ENCODE data around the gene LCK.

Gene LCK

GRCh38 chr1:32250893-32251716 lies at the start of gene LCK:
Gene LCK (plus strand): TSS chr1:32251265. CDS start chr1:32274330, 23,065 bp downstream.
- Mint-ChIP-seq H3K36me3 (ENCODE audit: low read depth) (peaks cover 35% of the 10 kb centered on the region), H3K9me3 (no peaks in the 10 kb centered on the region), H3K27me3 (ENCODE audit: low read depth) (no peaks in the 10 kb centered on the region), H3K4me3 (peak within 1 kb of the TSS; percentile 99), H3K27ac (peak within 1 kb of the TSS; percentile 98), H3K4me1 (ENCODE audit: low read depth) (peaks cover 43% of the 10 kb centered on the region)
- peak; percentile 75 for DNase-seq (ENCODE audit: low spot score)

DNA sequence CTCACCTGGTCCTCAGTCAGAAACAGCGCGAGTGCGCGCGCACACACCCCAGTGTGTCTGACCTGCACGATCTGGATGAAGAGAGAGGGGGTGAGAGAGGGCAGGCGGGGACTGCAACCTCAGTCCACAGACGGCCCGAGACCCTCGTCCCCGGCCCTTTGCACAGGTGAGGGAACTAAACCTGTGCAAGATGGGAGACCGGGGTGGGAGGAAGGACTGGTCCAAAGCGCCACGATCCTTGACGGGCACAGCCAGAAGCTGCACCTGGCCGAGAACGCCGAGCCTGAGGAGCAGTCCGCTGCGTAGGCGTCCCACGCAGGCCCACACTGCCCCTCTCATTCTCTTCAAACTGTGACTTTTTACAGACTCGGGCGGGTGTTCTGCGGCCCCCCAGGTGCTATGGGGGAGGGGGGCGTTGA lies 46.1 kb upstream of the LCK start:
- Mint-ChIP-seq H3K36me3 (ENCODE audit: low read depth) (peaks cover 19% of the 10 kb centered on the region), H3K9me3 (no peaks in the 10 kb centered on the region), H3K4me3 (peak overlapping the region; percentile 89), H3K4me1 (ENCODE audit: low read depth) (peaks cover 33% of the 10 kb centered on the region), H3K27me3 (ENCODE audit: low read depth) (no peaks in the 10 kb centered on the region), H3K27ac (peak overlapping the region; percentile 57)
- DNase-seq (ENCODE audit: low spot score) = no peak

- H3K4me3 Mint-ChIP-seq = peak within 1 kb of the TSS; percentile 89
- no peaks in the 10 kb centered on the region for H3K9me3 Mint-ChIP-seq
- DNase-seq (ENCODE audit: low spot score) = peak; percentile 88
- H3K27me3 Mint-ChIP-seq (ENCODE audit: low read depth) = no peaks in the 10 kb centered on the region
- H3K36me3 Mint-ChIP-seq (ENCODE audit: low read depth) = peaks cover 18% of the 10 kb centered on the region
- peak within 1 kb of the TSS; percentile 84 for H3K27ac Mint-ChIP-seq
- peaks cover 26% of the 10 kb centered on the region for H3K4me1 Mint-ChIP-seq (ENCODE audit: low read depth)
Observed at GRCh38 chr1:32205401-32206370, 45.4 kb upstream of the LCK start, which contains the start of gene IQCC. Gene IQCC (plus strand): TSS chr1:32205671. CDS start chr1:32205682, 11 bp downstream.

DNA sequence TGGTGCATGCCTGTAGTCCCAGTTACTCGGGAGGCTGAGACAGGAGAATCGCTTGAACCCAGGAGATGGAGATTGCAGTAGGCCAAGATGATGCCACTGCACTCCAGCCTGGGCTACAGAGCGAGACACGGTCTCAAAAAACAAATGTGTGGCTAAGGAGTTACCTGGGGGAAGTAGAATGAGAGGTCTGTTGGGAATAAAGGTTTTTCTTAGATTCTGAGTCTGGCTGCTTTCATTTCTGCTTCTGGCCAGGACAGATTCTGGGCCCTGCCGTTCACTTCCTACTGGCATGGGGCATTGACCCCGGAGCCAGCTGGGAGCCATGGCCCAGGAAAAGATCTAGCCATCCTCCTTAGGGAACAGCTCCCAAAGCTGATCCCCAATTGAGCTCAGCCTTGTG lies 42.6 kb upstream of the LCK start:
- Mint-ChIP-seq H3K27me3 (ENCODE audit: low read depth) (no peaks in the 10 kb centered on the region), H3K27ac (no peak overlapping the region), H3K9me3 (no peaks in the 10 kb centered on the region), H3K4me3 (no peak overlapping the region), H3K36me3 (ENCODE audit: low read depth) (peaks cover 16% of the 10 kb centered on the region), H3K4me1 (ENCODE audit: low read depth) (peaks cover 11% of the 10 kb centered on the region)
- DNase-seq (ENCODE audit: low spot score) = no peak

- peaks cover 14% of the 10 kb centered on the region for H3K36me3 Mint-ChIP-seq (ENCODE audit: low read depth)
- H3K27ac Mint-ChIP-seq = peak within 1 kb of the TSS; percentile 43
- H3K4me1 Mint-ChIP-seq (ENCODE audit: low read depth) = peaks cover 11% of the 10 kb centered on the region
- no peak within 1 kb of the TSS for H3K4me3 Mint-ChIP-seq
- H3K27me3 Mint-ChIP-seq (ENCODE audit: low read depth) = no peaks in the 10 kb centered on the region
- no peaks in the 10 kb centered on the region for H3K9me3 Mint-ChIP-seq
- no peak for DNase-seq (ENCODE audit: low spot score)
Observed at GRCh38 chr1:32208891-32209328, 42.2 kb upstream of the LCK start, which contains the start of gene DCDC2B. Gene DCDC2B (plus strand): TSS chr1:32209089. CDS start chr1:32209094, 5 bp downstream.

- H3K27ac Mint-ChIP-seq = peak overlapping the region; percentile 67
- no peaks in the 10 kb centered on the region for H3K27me3 Mint-ChIP-seq (ENCODE audit: low read depth)
- H3K9me3 Mint-ChIP-seq = no peaks in the 10 kb centered on the region
- H3K36me3 Mint-ChIP-seq (ENCODE audit: low read depth) = peaks cover 8% of the 10 kb centered on the region
- no peak overlapping the region for H3K4me3 Mint-ChIP-seq
- peak; percentile 47 for DNase-seq (ENCODE audit: low spot score)
- peaks cover 10% of the 10 kb centered on the region for H3K4me1 Mint-ChIP-seq (ENCODE audit: low read depth)
Observed at GRCh38 chr1:32215629-32216480, 35.2 kb upstream of the LCK start.

DNA sequence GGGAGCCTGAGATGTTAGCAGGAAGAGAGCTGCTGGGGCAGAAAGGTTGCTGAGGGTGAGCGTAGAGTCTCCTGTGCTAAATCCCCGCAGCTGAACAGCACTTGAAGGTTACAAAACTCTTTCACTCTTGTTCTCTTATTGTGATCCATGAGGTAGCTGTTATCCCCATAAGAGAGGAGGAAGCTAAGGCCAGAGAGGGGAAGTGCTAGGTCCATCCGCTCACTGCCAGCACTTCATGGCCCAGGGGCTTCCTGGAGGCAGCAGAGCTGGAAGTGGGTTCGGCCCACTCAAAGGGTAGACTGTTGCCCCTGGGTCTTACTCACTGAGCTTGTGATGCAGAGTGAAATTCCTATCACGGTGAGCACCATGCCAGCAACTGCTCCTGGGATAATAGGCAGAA lies 34.5 kb upstream of the LCK start:
- Mint-ChIP-seq H3K36me3 (ENCODE audit: low read depth) (peaks cover 11% of the 10 kb centered on the region), H3K4me3 (no peak overlapping the region), H3K27ac (no peak overlapping the region), H3K9me3 (no peaks in the 10 kb centered on the region), H3K27me3 (ENCODE audit: low read depth) (no peaks in the 10 kb centered on the region), H3K4me1 (ENCODE audit: low read depth) (peaks cover 16% of the 10 kb centered on the region)
- no peak for DNase-seq (ENCODE audit: low spot score)

DNA sequence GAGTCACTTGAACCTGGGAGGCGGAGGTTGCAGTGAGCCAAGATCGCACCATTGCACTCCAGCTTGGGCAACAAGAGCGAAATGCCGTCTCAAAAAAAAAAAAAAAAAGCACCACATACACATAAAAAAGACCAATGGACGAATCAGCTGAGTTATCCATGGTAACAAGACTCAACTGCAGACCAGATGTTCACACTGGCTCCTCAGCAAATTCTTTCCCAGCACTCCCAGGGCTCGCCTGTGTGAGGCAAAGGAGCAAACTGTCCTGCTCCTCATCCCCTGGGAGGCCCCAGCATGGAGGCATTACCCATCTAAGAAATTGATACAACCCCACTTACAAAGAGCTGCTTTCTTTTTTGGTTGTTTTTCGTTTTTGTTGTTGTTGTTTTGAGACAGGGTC lies 32.0 kb upstream of the LCK start:
- no peak for DNase-seq (ENCODE audit: low spot score)
- H3K4me3 Mint-ChIP-seq = no peak overlapping the region
- H3K9me3 Mint-ChIP-seq = no peaks in the 10 kb centered on the region
- no peak overlapping the region for H3K27ac Mint-ChIP-seq
- peaks cover 18% of the 10 kb centered on the region for H3K4me1 Mint-ChIP-seq (ENCODE audit: low read depth)
- H3K36me3 Mint-ChIP-seq (ENCODE audit: low read depth) = peaks cover 19% of the 10 kb centered on the region
- no peaks in the 10 kb centered on the region for H3K27me3 Mint-ChIP-seq (ENCODE audit: low read depth)

- Mint-ChIP-seq H3K4me3 (peak overlapping the region; percentile 96), H3K27ac (peak overlapping the region; percentile 96), H3K9me3 (no peaks in the 10 kb centered on the region), H3K27me3 (ENCODE audit: low read depth) (no peaks in the 10 kb centered on the region), H3K36me3 (ENCODE audit: low read depth) (peaks cover 27% of the 10 kb centered on the region), H3K4me1 (ENCODE audit: low read depth) (peaks cover 21% of the 10 kb centered on the region)
- DNase-seq (ENCODE audit: low spot score) = no peak
Observed at GRCh38 chr1:32220746-32221580, 30.1 kb upstream of the LCK start.

GRCh38 chr1:32221581-32221979 lies 29.5 kb upstream of the LCK start:
- Mint-ChIP-seq H3K9me3 (no peaks in the 10 kb centered on the region), H3K27me3 (ENCODE audit: low read depth) (no peaks in the 10 kb centered on the region), H3K4me3 (peak overlapping the region; percentile 96), H3K36me3 (ENCODE audit: low read depth) (peaks cover 27% of the 10 kb centered on the region), H3K27ac (peak overlapping the region; percentile 96), H3K4me1 (ENCODE audit: low read depth) (peaks cover 15% of the 10 kb centered on the region)
- DNase-seq (ENCODE audit: low spot score) = no peak

GRCh38 chr1:32221980-32222755 lies 28.9 kb upstream of the LCK start, which contains the start of the genes EIF3I and TMEM234:
Gene EIF3I (plus strand): TSS chr1:32222407. CDS start chr1:32222442, 35 bp downstream.
Gene TMEM234 (minus strand): TSS chr1:32222353. CDS start chr1:32222322, 31 bp downstream.
- Mint-ChIP-seq H3K36me3 (ENCODE audit: low read depth) (peaks cover 27% of the 10 kb centered on the region), H3K27me3 (ENCODE audit: low read depth) (no peaks in the 10 kb centered on the region), H3K4me1 (ENCODE audit: low read depth) (peaks cover 14% of the 10 kb centered on the region), H3K27ac (peak within 1 kb of the TSS; percentile 96), H3K9me3 (no peaks in the 10 kb centered on the region), H3K4me3 (peak within 1 kb of the TSS; percentile 96)
- peak; percentile 90 for DNase-seq (ENCODE audit: low spot score)

DNA sequence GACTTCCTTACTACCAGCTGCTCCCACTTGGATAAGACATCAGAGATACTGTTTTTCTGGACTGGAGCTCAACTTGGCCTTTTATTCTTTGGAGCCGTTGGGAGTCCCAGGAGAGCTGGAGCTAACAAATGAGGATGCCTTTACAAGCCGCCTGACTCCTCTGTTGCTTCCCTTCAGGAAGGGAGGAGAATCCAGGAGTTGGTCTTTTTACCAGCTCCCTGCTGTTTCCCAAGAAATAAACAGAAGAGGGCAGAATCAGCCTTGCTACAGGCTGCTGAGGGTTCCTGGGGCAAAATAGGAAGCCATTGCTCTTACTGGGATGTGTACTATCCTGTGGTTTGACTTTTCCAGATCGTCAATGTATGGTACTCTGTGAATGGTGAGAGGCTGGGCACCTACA lies 27.4 kb upstream of the LCK start:
- Mint-ChIP-seq H3K4me1 (ENCODE audit: low read depth) (peaks cover 16% of the 10 kb centered on the region), H3K9me3 (no peaks in the 10 kb centered on the region), H3K27ac (peak overlapping the region; percentile 96), H3K27me3 (ENCODE audit: low read depth) (no peaks in the 10 kb centered on the region), H3K36me3 (ENCODE audit: low read depth) (peaks cover 39% of the 10 kb centered on the region), H3K4me3 (peak overlapping the region; percentile 96)
- no peak for DNase-seq (ENCODE audit: low spot score)

Data from T-helper 2 cell treated with Interferon-gamma antibody and Interleukin-4, amounts not matched to agents 5 μg/mL and 100 μg/mL, for 36 hours (primary cell).